A549 treated with ZK216348 at 1 μM for 4 hours (cell line): ENCODE data around the gene INTS4. TPM values are rescaled to one million over a fixed set of nuclear protein-coding genes. Genes with fewer than 3 reads are reported as not detected.

Source experiments
- total RNA-seq: library from RNA; stranded (reverse); fragments of 200-300 nt; extraction: Qiagen RNA extraction; gene quantifications from 5 replicates; pipeline ENCODE4 v1.2.3, GENCODE V29; 2022; ENCODE audit warnings: low read depth

INTS4 gene, protein sequence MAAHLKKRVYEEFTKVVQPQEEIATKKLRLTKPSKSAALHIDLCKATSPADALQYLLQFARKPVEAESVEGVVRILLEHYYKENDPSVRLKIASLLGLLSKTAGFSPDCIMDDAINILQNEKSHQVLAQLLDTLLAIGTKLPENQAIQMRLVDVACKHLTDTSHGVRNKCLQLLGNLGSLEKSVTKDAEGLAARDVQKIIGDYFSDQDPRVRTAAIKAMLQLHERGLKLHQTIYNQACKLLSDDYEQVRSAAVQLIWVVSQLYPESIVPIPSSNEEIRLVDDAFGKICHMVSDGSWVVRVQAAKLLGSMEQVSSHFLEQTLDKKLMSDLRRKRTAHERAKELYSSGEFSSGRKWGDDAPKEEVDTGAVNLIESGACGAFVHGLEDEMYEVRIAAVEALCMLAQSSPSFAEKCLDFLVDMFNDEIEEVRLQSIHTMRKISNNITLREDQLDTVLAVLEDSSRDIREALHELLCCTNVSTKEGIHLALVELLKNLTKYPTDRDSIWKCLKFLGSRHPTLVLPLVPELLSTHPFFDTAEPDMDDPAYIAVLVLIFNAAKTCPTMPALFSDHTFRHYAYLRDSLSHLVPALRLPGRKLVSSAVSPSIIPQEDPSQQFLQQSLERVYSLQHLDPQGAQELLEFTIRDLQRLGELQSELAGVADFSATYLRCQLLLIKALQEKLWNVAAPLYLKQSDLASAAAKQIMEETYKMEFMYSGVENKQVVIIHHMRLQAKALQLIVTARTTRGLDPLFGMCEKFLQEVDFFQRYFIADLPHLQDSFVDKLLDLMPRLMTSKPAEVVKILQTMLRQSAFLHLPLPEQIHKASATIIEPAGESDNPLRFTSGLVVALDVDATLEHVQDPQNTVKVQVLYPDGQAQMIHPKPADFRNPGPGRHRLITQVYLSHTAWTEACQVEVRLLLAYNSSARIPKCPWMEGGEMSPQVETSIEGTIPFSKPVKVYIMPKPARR
- 17.2 to 21.1 TPM (median 19.0 TPM) in 5 replicates for total RNA-seq

DNA sequence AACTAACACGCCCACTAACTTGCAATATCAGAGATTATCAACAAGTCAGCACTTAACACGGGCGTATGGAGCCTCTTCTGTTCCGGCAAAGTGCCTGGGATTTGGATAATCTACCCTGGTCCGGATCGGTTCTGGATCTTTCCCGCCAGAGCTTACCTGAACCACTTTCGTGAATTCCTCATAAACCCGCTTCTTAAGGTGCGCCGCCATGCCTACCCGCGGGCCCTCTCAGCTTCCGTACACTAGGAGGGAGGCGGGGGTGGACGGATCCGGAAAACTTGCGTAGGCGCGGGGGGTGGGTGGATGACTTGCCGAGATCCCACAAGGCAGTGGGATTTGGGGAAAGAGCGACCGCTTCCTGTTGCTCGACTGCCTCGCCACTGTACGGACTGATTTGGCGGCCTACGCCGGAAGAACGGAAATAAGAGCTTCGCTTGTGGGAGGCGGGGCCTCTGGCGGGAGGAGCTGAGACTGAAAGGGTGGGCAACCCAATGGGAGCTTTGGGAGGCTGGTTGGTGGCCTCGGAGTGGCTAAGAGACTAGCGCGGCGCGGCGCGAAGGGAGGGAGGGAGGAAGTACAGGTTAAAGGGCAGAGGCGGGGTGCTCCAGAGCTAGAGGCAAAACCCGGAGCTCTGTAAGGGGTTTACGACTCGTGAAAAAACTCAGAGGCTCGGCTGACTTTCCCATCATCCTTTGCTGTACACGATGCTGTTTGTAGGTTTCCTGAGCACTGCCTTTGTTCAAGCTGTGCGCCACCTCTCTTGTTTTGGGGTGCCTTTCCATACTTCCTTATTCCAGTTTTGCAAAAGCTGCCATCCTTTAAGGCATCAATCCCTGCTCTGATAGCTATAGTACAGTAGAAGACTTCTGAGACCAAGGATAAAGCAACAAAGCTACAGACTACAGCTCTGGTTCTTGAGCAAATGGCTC is at the start of gene INTS4:
INTS4 (minus strand) TSS at position 235 of the 929 bp plus-strand sequence; CDS start at position 210, 25 bp downstream.

DNA sequence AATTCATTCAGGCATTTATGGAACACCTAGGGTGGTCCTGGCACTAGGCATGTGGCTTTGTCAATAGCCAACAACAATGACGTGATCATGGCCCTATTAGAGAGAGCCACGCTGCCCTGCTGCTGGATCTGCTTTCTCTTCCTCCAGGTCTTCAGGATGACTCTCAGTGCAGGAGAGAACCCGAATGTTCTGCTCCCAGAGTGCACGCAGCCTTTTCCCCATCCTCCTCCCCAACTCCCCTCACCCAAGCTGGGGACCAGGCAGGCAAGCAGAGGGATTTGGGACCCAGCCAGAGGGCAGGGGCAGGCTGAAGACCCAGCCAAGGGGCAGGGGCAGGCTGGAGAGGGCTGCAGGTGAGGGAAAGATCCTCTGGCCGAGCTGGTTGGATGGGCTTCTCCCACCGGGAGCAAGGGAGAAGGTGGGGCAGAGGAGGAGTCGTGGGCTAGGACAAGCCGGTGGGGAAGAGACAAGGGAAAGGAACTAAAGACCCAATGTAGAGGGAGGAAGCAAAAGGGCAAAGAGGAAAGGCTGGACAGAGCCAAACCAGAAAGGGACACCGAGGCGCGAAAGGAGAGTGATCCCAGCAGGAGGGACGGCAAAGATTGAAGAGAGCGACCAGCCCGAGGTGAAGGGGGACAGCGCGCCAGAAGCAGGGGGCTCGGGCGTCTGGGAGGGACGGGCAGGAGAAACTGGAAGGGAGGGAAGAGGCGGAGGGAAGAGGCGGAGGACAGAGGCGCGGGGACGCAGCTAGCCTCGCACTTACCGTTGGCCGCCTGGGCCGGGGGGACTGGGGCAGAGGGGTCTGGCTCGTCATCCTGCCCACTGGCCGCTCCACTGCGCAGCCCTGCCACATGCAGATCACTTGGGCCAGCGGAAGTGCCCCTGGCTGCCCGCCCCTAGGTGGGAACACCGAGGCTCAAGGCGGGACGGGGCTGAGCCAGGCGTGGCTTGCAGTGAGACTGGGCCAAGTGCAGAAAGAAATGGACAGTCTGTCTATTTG is 28.2 kb upstream of the INTS4 start, which contains the start of gene KCTD14:
KCTD14 (minus strand) TSS at position 880 of the 1,000 bp plus-strand sequence; CDS start at position 853, 27 bp downstream.

Other genes with a start within 250 kb of the INTS4 start
- gene RSF1, start 173.9 kb downstream of the INTS4 start, total RNA-seq: 12.6 to 22.2 TPM (median 16.1 TPM) in 5 replicates
- gene AAMDC, start 173.5 kb downstream of the INTS4 start, total RNA-seq: 26.6 to 37.2 TPM (median 26.9 TPM) in 5 replicates
- gene KCTD14, start 28.6 kb upstream of the INTS4 start, total RNA-seq: 1.3 to 2.1 TPM (median 1.7 TPM) in 5 replicates
- gene THRSP, start 69.2 kb upstream of the INTS4 start, total RNA-seq: not detected in 5 replicates
- gene NDUFC2, start 85.2 kb upstream of the INTS4 start, total RNA-seq: 212 to 271 TPM (median 232 TPM) in 5 replicates
- gene ALG8, start 145.0 kb upstream of the INTS4 start, total RNA-seq: 51.8 to 71.0 TPM (median 61.2 TPM) in 5 replicates
- gene KCTD21, start 194.0 kb upstream of the INTS4 start, total RNA-seq: 6.2 to 8.5 TPM (median 7.5 TPM) in 5 replicates
- 5.5 to 9.6 TPM (median 8.4 TPM) in 5 replicates for gene USP35, start 194.3 kb upstream of the INTS4 start, total RNA-seq